ENCODE measurements around the gene ZNF783.

The ZNF783 gene

GRCh38 chr7:149292462-149292823 lies 30.4 kb downstream of the ZNF783 start:
- Histone ChIP-seq H3K9me3 (ENCODE audit: control insufficient read depth, insufficient read depth, low read length) (no peaks in the 10 kb centered on the region), H3K9ac (ENCODE audit: low read depth, low read length) (no peak overlapping the region), H3K4me1 (ENCODE audit: insufficient read depth, low read length) (no peaks in the 10 kb centered on the region), H3K36me3 (ENCODE audit: insufficient read depth, low read length) (no peaks in the 10 kb centered on the region)

GRCh38 chr7:149293338-149293737 lies 31.3 kb downstream of the ZNF783 start:
- Histone ChIP-seq H3K9me3 (ENCODE audit: control insufficient read depth, insufficient read depth, low read length) (no peaks in the 10 kb centered on the region), H3K4me1 (ENCODE audit: insufficient read depth, low read length) (no peaks in the 10 kb centered on the region), H3K36me3 (ENCODE audit: insufficient read depth, low read length) (no peaks in the 10 kb centered on the region), H3K9ac (ENCODE audit: low read depth, low read length) (no peak overlapping the region)

- Histone ChIP-seq H3K4me1 (ENCODE audit: insufficient read depth, low read length) (no peaks in the 10 kb centered on the region), H3K9me3 (ENCODE audit: control insufficient read depth, insufficient read depth, low read length) (no peaks in the 10 kb centered on the region; the same call in none of the 2 replicates), H3K9ac (ENCODE audit: low read depth, low read length) (no peak overlapping the region), H3K36me3 (ENCODE audit: insufficient read depth, low read length) (no peaks in the 10 kb centered on the region)
These were observed 32.1 kb downstream of the ZNF783 start for GRCh38 chr7:149293946-149294633.

- H3K4me1 ChIP-seq (ENCODE audit: insufficient read depth, low read length), result no peaks in the 10 kb centered on the region
- no peaks in the 10 kb centered on the region for H3K36me3 ChIP-seq (ENCODE audit: insufficient read depth, low read length)
- no peaks in the 10 kb centered on the region; the same call in none of the 2 replicates for H3K9me3 ChIP-seq (ENCODE audit: control insufficient read depth, insufficient read depth, low read length)
- no peak overlapping the region for H3K9ac ChIP-seq (ENCODE audit: low read depth, low read length)
These were observed 32.9 kb downstream of the ZNF783 start for GRCh38 chr7:149294634-149295480.

- Histone ChIP-seq H3K9me3 (ENCODE audit: control insufficient read depth, insufficient read depth, low read length) (no peaks in the 10 kb centered on the region; the same call in none of the 2 replicates), H3K9ac (ENCODE audit: low read depth, low read length) (no peak overlapping the region), H3K36me3 (ENCODE audit: insufficient read depth, low read length) (no peaks in the 10 kb centered on the region), H3K4me1 (ENCODE audit: insufficient read depth, low read length) (no peaks in the 10 kb centered on the region)
These were observed 33.5 kb downstream of the ZNF783 start for GRCh38 chr7:149295481-149295850.

GRCh38 chr7:149296368-149296767 lies 34.4 kb downstream of the ZNF783 start:
- H3K9ac ChIP-seq (ENCODE audit: low read depth, low read length), result no peak overlapping the region
- H3K4me1 ChIP-seq (ENCODE audit: insufficient read depth, low read length), result no peaks in the 10 kb centered on the region

GRCh38 chr7:149297034-149297755 lies 35.2 kb downstream of the ZNF783 start:
- no peaks in the 10 kb centered on the region for H3K36me3 ChIP-seq (ENCODE audit: insufficient read depth, low read length)
- H3K9ac ChIP-seq (ENCODE audit: low read depth, low read length), result no peak overlapping the region
- no peaks in the 10 kb centered on the region; the same call in none of the 2 replicates for H3K9me3 ChIP-seq (ENCODE audit: control insufficient read depth, insufficient read depth, low read length)
- H3K4me1 ChIP-seq (ENCODE audit: insufficient read depth, low read length), result no peaks in the 10 kb centered on the region

More at GRCh38 chr7:149296368-149296767, 34.4 kb downstream of the ZNF783 start:
- Histone ChIP-seq H3K36me3 (ENCODE audit: insufficient read depth, low read length) (no peaks in the 10 kb centered on the region), H3K9me3 (ENCODE audit: control insufficient read depth, insufficient read depth, low read length) (no peaks in the 10 kb centered on the region; the same call in none of the 2 replicates)

GRCh38 chr7:149300620-149301285 lies 38.8 kb downstream of the ZNF783 start:
- no peaks in the 10 kb centered on the region; the same call in none of the 2 replicates for H3K9me3 ChIP-seq (ENCODE audit: control insufficient read depth, insufficient read depth, low read length)
- H3K4me1 ChIP-seq (ENCODE audit: insufficient read depth, low read length), result no peaks in the 10 kb centered on the region
- no peak overlapping the region for H3K9ac ChIP-seq (ENCODE audit: low read depth, low read length)
- no peaks in the 10 kb centered on the region for H3K36me3 ChIP-seq (ENCODE audit: insufficient read depth, low read length)

- H3K9ac ChIP-seq (ENCODE audit: low read depth, low read length), result no peak overlapping the region
- H3K36me3 ChIP-seq (ENCODE audit: insufficient read depth, low read length), result no peaks in the 10 kb centered on the region
- no peaks in the 10 kb centered on the region; the same call in none of the 2 replicates for H3K9me3 ChIP-seq (ENCODE audit: control insufficient read depth, insufficient read depth, low read length)
- no peaks in the 10 kb centered on the region for H3K4me1 ChIP-seq (ENCODE audit: insufficient read depth, low read length)
These were observed 40.2 kb downstream of the ZNF783 start for GRCh38 chr7:149302222-149302621.

- H3K9me3 ChIP-seq (ENCODE audit: control insufficient read depth, insufficient read depth, low read length), result no peaks in the 10 kb centered on the region; the same call in none of the 2 replicates
- no peaks in the 10 kb centered on the region for H3K36me3 ChIP-seq (ENCODE audit: insufficient read depth, low read length)
- H3K9ac ChIP-seq (ENCODE audit: low read depth, low read length), result no peak overlapping the region
- no peaks in the 10 kb centered on the region for H3K4me1 ChIP-seq (ENCODE audit: insufficient read depth, low read length)
These were observed 40.9 kb downstream of the ZNF783 start for GRCh38 chr7:149302865-149303264.

GRCh38 chr7:149304006-149304405 lies 42.0 kb downstream of the ZNF783 start:
- Histone ChIP-seq H3K9me3 (ENCODE audit: control insufficient read depth, insufficient read depth, low read length) (no peaks in the 10 kb centered on the region), H3K9ac (ENCODE audit: low read depth, low read length) (no peak overlapping the region), H3K4me1 (ENCODE audit: insufficient read depth, low read length) (no peaks in the 10 kb centered on the region), H3K36me3 (ENCODE audit: insufficient read depth, low read length) (no peaks in the 10 kb centered on the region)

GRCh38 chr7:149306854-149307253 lies 44.9 kb downstream of the ZNF783 start:
- Histone ChIP-seq H3K4me1 (ENCODE audit: insufficient read depth, low read length) (no peaks in the 10 kb centered on the region), H3K9ac (ENCODE audit: low read depth, low read length) (no peak overlapping the region), H3K9me3 (ENCODE audit: control insufficient read depth, insufficient read depth, low read length) (no peaks in the 10 kb centered on the region), H3K36me3 (ENCODE audit: insufficient read depth, low read length) (no peaks in the 10 kb centered on the region)

- no peaks in the 10 kb centered on the region for H3K36me3 ChIP-seq (ENCODE audit: insufficient read depth, low read length)
- no peaks in the 10 kb centered on the region for H3K9me3 ChIP-seq (ENCODE audit: control insufficient read depth, insufficient read depth, low read length)
- no peak overlapping the region for H3K9ac ChIP-seq (ENCODE audit: low read depth, low read length)
- H3K4me1 ChIP-seq (ENCODE audit: insufficient read depth, low read length), result no peaks in the 10 kb centered on the region
These were observed 45.9 kb downstream of the ZNF783 start for GRCh38 chr7:149307775-149308501.

Measured in ES-I3 (cell line).